GM18909 (cell line): ENCODE measurements around the gene SND1.

Source experiments
- ATAC-seq: cut with Tn5 transposase; IDR thresholded peaks from one replicate; pipeline ENCODE4 v1.9.1; 2021; ENCODE audit warnings: mild to moderate bottlenecking; ENCODE audit not compliant: unreplicated experiment, poor library complexity

SND1 gene

GRCh38 chr7:128042012-128042411 is 390.0 kb downstream of the SND1 start:
- no peak for ATAC-seq

- ATAC-seq: no peak
Observed at GRCh38 chr7:128044064-128044463, 392.1 kb downstream of the SND1 start.

- no peak for ATAC-seq
Observed at GRCh38 chr7:128045158-128045557, 393.2 kb downstream of the SND1 start.

- ATAC-seq: no peak
Observed at GRCh38 chr7:128045766-128046165, 393.8 kb downstream of the SND1 start.

GRCh38 chr7:128052404-128052803 is 400.4 kb downstream of the SND1 start:
- no peak for ATAC-seq

- no peak for ATAC-seq
Observed at GRCh38 chr7:128053023-128053422, 401.0 kb downstream of the SND1 start.

- ATAC-seq: no peak
Observed at GRCh38 chr7:128053991-128054390, 402.0 kb downstream of the SND1 start.

GRCh38 chr7:128054511-128054910 is 402.5 kb downstream of the SND1 start:
- ATAC-seq: no peak

- ATAC-seq: no peak
Observed at GRCh38 chr7:128055637-128056036, 403.6 kb downstream of the SND1 start.

- no peak for ATAC-seq
Observed at GRCh38 chr7:128056901-128057300, 404.9 kb downstream of the SND1 start.

- no peak for ATAC-seq
Observed at GRCh38 chr7:128057909-128058308, 405.9 kb downstream of the SND1 start.

GRCh38 chr7:128059143-128059988 is 407.4 kb downstream of the SND1 start:
- no peak for ATAC-seq

- ATAC-seq: no peak
Observed at GRCh38 chr7:128060018-128060417, 408.0 kb downstream of the SND1 start.

GRCh38 chr7:128063088-128063487 is 411.1 kb downstream of the SND1 start:
- no peak for ATAC-seq

- no peak for ATAC-seq
Observed at GRCh38 chr7:128065872-128066271, 413.9 kb downstream of the SND1 start.

GRCh38 chr7:128066395-128066794 is 414.4 kb downstream of the SND1 start:
- ATAC-seq: no peak

GRCh38 chr7:128066858-128067257 is 414.9 kb downstream of the SND1 start:
- ATAC-seq: no peak

GRCh38 chr7:128067983-128068382 is 416.0 kb downstream of the SND1 start:
- ATAC-seq: no peak

- no peak for ATAC-seq
Observed at GRCh38 chr7:128068785-128069184, 416.8 kb downstream of the SND1 start.

GRCh38 chr7:128069373-128070364 is 417.7 kb downstream of the SND1 start:
- no peak for ATAC-seq

- no peak for ATAC-seq
Observed at GRCh38 chr7:128071376-128071775, 419.4 kb downstream of the SND1 start.
